Measurements from ENCODE around the gene NTM.

NTM gene

DNA sequence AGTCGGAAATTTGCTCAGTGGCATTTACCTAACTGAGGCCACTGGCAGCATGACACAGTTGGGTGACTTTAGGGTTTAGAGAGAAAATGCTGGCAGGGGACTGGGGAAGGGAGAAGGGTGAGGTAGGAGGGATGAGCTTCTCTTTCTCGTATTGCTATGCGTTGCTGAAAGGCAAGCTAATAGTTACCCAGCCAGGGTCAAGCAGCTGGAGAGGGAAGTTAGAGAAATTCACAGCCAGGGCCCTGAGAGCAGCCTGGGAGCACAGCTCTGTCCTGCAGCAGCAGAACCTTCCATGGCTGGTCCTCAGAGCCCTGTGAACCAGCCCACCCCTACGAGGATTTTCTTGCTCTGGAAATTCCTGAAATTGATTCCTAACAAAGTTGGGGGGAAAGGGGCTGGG is 679.6 kb downstream of the NTM start:
- no peak overlapping the region for H3K4me3 ChIP-seq (replicated peaks in 1 of 2; ENCODE audit: low read depth in 2 of 2, low read length in 2 of 2)
- TF ChIP-seq, protein P1, sequence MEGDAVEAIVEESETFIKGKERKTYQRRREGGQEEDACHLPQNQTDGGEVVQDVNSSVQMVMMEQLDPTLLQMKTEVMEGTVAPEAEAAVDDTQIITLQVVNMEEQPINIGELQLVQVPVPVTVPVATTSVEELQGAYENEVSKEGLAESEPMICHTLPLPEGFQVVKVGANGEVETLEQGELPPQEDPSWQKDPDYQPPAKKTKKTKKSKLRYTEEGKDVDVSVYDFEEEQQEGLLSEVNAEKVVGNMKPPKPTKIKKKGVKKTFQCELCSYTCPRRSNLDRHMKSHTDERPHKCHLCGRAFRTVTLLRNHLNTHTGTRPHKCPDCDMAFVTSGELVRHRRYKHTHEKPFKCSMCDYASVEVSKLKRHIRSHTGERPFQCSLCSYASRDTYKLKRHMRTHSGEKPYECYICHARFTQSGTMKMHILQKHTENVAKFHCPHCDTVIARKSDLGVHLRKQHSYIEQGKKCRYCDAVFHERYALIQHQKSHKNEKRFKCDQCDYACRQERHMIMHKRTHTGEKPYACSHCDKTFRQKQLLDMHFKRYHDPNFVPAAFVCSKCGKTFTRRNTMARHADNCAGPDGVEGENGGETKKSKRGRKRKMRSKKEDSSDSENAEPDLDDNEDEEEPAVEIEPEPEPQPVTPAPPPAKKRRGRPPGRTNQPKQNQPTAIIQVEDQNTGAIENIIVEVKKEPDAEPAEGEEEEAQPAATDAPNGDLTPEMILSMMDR (IDR thresholded peaks at IDR 0.05; ENCODE audit: low read depth, low read length) = no peak
- DNase-seq (ENCODE audit: low read depth in 2 of 2) = no peak

DNA sequence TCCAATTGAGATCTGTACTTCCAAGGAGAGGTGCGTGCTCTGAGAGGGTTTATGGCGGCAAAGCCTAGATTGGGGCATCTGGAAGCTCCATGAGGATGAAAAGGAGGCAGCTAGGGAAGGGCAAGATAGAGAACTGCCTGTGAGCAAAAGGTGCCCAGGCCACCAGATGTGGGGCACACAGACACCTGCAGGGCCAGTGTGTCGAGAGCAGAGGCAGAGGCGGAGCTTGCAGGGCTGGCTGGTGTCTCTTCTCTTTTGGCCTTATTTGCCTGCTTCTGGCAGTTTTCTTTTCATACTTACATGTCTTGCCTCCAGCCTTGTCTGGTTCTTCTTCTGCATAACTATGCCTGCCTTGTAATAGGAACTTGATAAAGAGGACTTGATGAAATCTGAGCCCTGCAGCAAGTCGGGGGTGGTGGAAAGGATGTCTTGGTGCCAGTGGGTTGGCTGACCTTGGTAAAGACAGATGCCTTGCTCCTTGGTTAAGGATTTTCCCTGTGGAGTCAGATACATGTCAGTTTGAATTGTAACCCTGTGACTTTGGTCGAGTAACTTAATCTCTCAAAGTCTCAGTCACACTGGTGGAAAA is 680.3 kb downstream of the NTM start:
- TF ChIP-seq, protein P1 (IDR thresholded peaks at IDR 0.05; ENCODE audit: low read depth, low read length) = no peak
- no peak overlapping the region for H3K4me3 ChIP-seq (replicated peaks in 1 of 2; ENCODE audit: low read depth in 2 of 2, low read length in 2 of 2)
- no peak for DNase-seq (ENCODE audit: low read depth in 2 of 2)

- TF ChIP-seq, protein P1 (IDR thresholded peaks at IDR 0.05; ENCODE audit: low read depth, low read length) = no peak
- no peak for DNase-seq (ENCODE audit: low read depth in 2 of 2)
- no peak overlapping the region for H3K4me3 ChIP-seq (replicated peaks in 1 of 2; ENCODE audit: low read depth in 2 of 2, low read length in 2 of 2)
These were observed 681.3 kb downstream of the NTM start for GRCh38 chr11:132051704-132052103.

DNA sequence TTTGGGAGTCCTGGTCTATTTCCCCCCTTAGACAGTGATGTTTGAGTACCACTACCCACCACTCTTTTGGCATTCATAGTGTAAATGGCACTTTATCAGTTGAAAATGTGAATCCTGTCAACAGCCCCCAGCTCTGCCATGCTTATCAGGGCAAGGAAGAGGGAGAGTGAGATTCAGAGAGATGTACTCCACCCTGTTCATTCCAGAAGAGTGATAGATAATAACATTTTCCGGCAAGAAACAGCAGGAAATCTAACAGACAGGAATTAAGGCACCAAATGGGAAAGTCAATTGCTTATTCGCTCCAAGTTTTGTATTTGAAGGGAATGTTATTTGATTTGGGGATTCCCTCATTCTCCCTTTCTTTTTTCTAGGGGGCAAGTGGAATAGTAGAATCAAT is 681.9 kb downstream of the NTM start:
- no peak overlapping the region for H3K4me3 ChIP-seq (replicated peaks in 1 of 2; ENCODE audit: low read depth in 2 of 2, low read length in 2 of 2)
- no peak for DNase-seq (ENCODE audit: low read depth in 2 of 2)
- TF ChIP-seq, protein P1 (IDR thresholded peaks at IDR 0.05; ENCODE audit: low read depth, low read length) = no peak

DNA sequence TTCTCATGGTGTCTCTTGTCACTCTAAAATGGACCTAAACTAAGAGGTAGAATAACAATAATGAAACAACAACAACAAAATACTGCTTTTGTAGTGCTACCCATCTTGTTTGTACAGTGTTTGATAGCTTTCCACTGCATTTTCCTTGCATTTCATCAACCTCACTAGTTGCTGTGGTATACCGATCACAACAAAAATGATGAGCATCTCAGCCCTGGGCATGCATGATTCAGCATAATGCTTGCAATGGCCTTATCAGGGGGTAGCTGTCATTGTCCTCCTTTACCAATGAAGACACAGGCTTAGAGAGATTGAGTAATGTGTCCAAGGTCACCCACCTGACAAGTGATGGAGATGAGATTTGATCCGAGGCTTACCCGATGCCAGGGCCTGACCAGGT is 682.5 kb downstream of the NTM start:
- TF ChIP-seq, protein P1 (IDR thresholded peaks at IDR 0.05; ENCODE audit: low read depth, low read length) = no peak
- DNase-seq (ENCODE audit: low read depth in 2 of 2) = no peak
- no peak overlapping the region for H3K4me3 ChIP-seq (replicated peaks in 1 of 2; ENCODE audit: low read depth in 2 of 2, low read length in 2 of 2)

- TF ChIP-seq, protein P1 (IDR thresholded peaks at IDR 0.05; ENCODE audit: low read depth, low read length) = no peak
- H3K4me3 ChIP-seq (replicated peaks in 1 of 2; ENCODE audit: low read depth in 2 of 2, low read length in 2 of 2) = no peak overlapping the region
- peak; percentile 71 to 88 for DNase-seq (ENCODE audit: low read depth in 2 of 2)
These were observed 684.4 kb downstream of the NTM start for GRCh38 chr11:132054822-132055221.

- no peak overlapping the region for H3K4me3 ChIP-seq (replicated peaks in 1 of 2; ENCODE audit: low read depth in 2 of 2, low read length in 2 of 2)
- TF ChIP-seq, protein P1 (IDR thresholded peaks at IDR 0.05; ENCODE audit: low read depth, low read length) = no peak
- DNase-seq (ENCODE audit: low read depth in 2 of 2) = no peak
These were observed 684.9 kb downstream of the NTM start for GRCh38 chr11:132055296-132055695.
